Endothelial cell of umbilical vein (primary cell): Measurements from ENCODE around the gene CA4. TPM values are rescaled to one million over a fixed set of nuclear protein-coding genes. Genes with fewer than 3 reads are reported as not detected.

ENCODE experiments used
- BruUV-seq: library from RNA; stranded (reverse); fragments of 400-500 nt; replicated peaks from 2 replicates; lab custom pipeline; 2021; lab: Mats Ljungman, UMichigan
- CTCF ChIA-PET: fragments of 300-600, 350-600 bp; sonication (Branson Sonifier 250); formaldehyde crosslinking; loops from one replicate; lab custom pipeline; 2021; ENCODE audit warnings: antibody characterized with exemption, inconsistent platforms; lab: Charles Lee
- POLR2A ChIA-PET: fragments of 300-600, 350-600 bp; sonication (Branson Sonifier 250); formaldehyde crosslinking; loops from one replicate; lab custom pipeline; 2021; ENCODE audit warnings: antibody characterized with exemption, inconsistent platforms; lab: Charles Lee
- DNase-seq: peaks from one replicate; pipeline ENCODE4 v3.0.0-alpha.2; 2011; ENCODE audit warnings: low read depth, low spot score
- FAIRE-seq: peaks from 2 replicates; lab custom pipeline; 2011; peaks lifted over from hg19 to GRCh38; lab: Jason Lieb, UNC
- H2AFZ ChIP-seq: 2 replicates; pipeline ENCODE4 v1.6.0; 2012; ENCODE audit warnings: low read depth, low read length, control low read depth, inconsistent platforms
- H3K27ac ChIP-seq: 2 replicates; pipeline ENCODE4 v1.5.1; 2011; ENCODE audit warnings: low read depth, mild to moderate bottlenecking, control low read depth, low read length, moderate library complexity; ENCODE audit not compliant: insufficient read depth
- H3K27me3 ChIP-seq, 2 experiments: 2 replicates each; pipeline versions ENCODE4 v1.6.0 to v1.6.1; 2011; ENCODE audit warnings: low read length in 2 of 2, mixed read lengths in 1 of 2; ENCODE audit not compliant: control insufficient read depth in 2 of 2, insufficient read depth in 2 of 2
- H3K36me3 ChIP-seq, 2 experiments: 2 replicates in 1 of 2; 3 replicates in 1 of 2; pipeline ENCODE4 v1.5.1; 2011; ENCODE audit warnings: low read length in 2 of 2, mild to moderate bottlenecking in 1 of 2, moderate library complexity in 1 of 2; ENCODE audit not compliant: control insufficient read depth in 2 of 2, insufficient read depth in 2 of 2; ENCODE audit errors: extremely low read depth in 1 of 2
- H3K4me1 ChIP-seq: 3 replicates; pipeline ENCODE4 v1.5.1; 2011; ENCODE audit warnings: mild to moderate bottlenecking, low read length; ENCODE audit not compliant: control insufficient read depth, insufficient read depth; ENCODE audit errors: extremely low read depth
- H3K4me2 ChIP-seq: 2 replicates; pipeline ENCODE4 v1.6.1; 2011; ENCODE audit warnings: low read length, control low read depth, mixed read lengths; ENCODE audit not compliant: insufficient read depth
- H3K4me3 ChIP-seq, 3 experiments: fragments of 200-600 bp in 1 of 3; sonication (generic), shearing (Covaris generic) in 1 of 3; replicated peaks in 1 of 3; 2 replicates each; pipeline ENCODE4 v1.5.1; 2011 to 2016; ENCODE audit warnings: control low read depth in 3 of 3, low read length in 3 of 3, mild to moderate bottlenecking in 2 of 3, inconsistent platforms in 1 of 3, low read depth in 1 of 3, moderate library complexity in 1 of 3; ENCODE audit not compliant: insufficient read depth in 1 of 3
- H3K79me2 ChIP-seq: 2 replicates; pipeline ENCODE4 v1.6.0; 2012; ENCODE audit warnings: low read length, inconsistent platforms; ENCODE audit not compliant: control insufficient read depth, insufficient read depth
- H3K9ac ChIP-seq: replicated peaks from 2 replicates; pipeline ENCODE3; 2011; ENCODE audit warnings: low read length, control low read depth; ENCODE audit not compliant: insufficient read depth; ENCODE audit errors: extremely low read depth
- H3K9me1 ChIP-seq: replicated peaks from 3 replicates; pipeline ENCODE4 v1.6.0; 2011; ENCODE audit warnings: mild to moderate bottlenecking, low read length; ENCODE audit not compliant: control insufficient read depth, insufficient read depth; ENCODE audit errors: extremely low read depth
- H3K9me3 ChIP-seq: replicated peaks from 2 replicates; pipeline ENCODE4 v1.5.1; 2012; ENCODE audit warnings: low read length, inconsistent platforms; ENCODE audit not compliant: control insufficient read depth, insufficient read depth
- H4K20me1 ChIP-seq: replicated peaks from 2 replicates; pipeline ENCODE3; 2011; ENCODE audit warnings: mild to moderate bottlenecking, low read length; ENCODE audit not compliant: control insufficient read depth, insufficient read depth; ENCODE audit errors: extremely low read depth
- CTCF ChIP-seq, 2 donors: IDR thresholded peaks; 1 replicate in 1 of 2; 2 replicates in 1 of 2; pipeline ENCODE4 v1.5.1; 2011; ENCODE audit warnings: low read length in 2 of 2, mild to moderate bottlenecking in 2 of 2, moderate library complexity in 2 of 2, control low read depth in 1 of 2, inconsistent platforms in 1 of 2, low read depth in 1 of 2; ENCODE audit not compliant: insufficient read depth in 1 of 2; ENCODE audit errors: extremely low read depth in 1 of 2
- EZH2 ChIP-seq: IDR thresholded peaks from 2 replicates; pipeline ENCODE4 v1.6.1; 2012; ENCODE audit warnings: borderline replicate concordance, low read depth, mild to moderate bottlenecking, moderate library complexity, low read length, inconsistent platforms; ENCODE audit not compliant: severe bottlenecking
- FOS ChIP-seq: IDR thresholded peaks from 2 replicates; pipeline ENCODE4 v1.6.1; 2011; ENCODE audit warnings: mild to moderate bottlenecking, low read length, moderate library complexity, borderline replicate concordance; ENCODE audit not compliant: insufficient read depth
- GATA2 ChIP-seq: IDR thresholded peaks from 2 replicates; pipeline ENCODE4 v1.7.0; 2011; ENCODE audit warnings: low read depth, mild to moderate bottlenecking, moderate library complexity, mixed read lengths, low read length; ENCODE audit not compliant: insufficient read length, insufficient read depth
- JUN ChIP-seq: IDR thresholded peaks from 2 replicates; pipeline ENCODE4 v1.6.1; 2011; ENCODE audit warnings: borderline replicate concordance, low read depth; ENCODE audit not compliant: insufficient read length, insufficient read depth
- MAX ChIP-seq: IDR thresholded peaks from 2 replicates; pipeline ENCODE4 v1.6.1; 2011; ENCODE audit not compliant: insufficient read depth, insufficient read length
- MYC ChIP-seq: IDR thresholded peaks from one replicate; pipeline ENCODE4 v1.6.1; 2011; ENCODE audit warnings: mild to moderate bottlenecking, low read depth, low read length
- POLR2A ChIP-seq: IDR thresholded peaks from 2 replicates; pipeline ENCODE4 v1.6.1; 2012; ENCODE audit warnings: low read depth, mild to moderate bottlenecking, control low read depth, low read length
- POLR2AphosphoS5 ChIP-seq: IDR thresholded peaks from 2 replicates; pipeline ENCODE4 v1.6.1; 2012; ENCODE audit warnings: low read depth, mild to moderate bottlenecking, control low read depth, low read length, moderate library complexity; ENCODE audit not compliant: insufficient read depth
- dilution Hi-C: fragments of 300-500 bp; cut with MboI; formaldehyde crosslinking; loops from one replicate; pipeline ENCODE4 v1.15.0; 2019; ENCODE audit warnings: low sequenced_read_pairs; ENCODE audit not compliant: extremely low pct_ligation_motif_present
- intact Hi-C: fragments of 100-400 bp; cut with micrococcal nuclease; formaldehyde crosslinking; loops from one replicate; pipeline ENCODE4 v1.10.0; 2022
- polyA plus RNA-seq, 4 experiments: library from polyadenylated mRNA; depleted of rRNA in 3 of 4; stranded (reverse) in 3 of 4; unstranded in 1 of 4; fragments of >200 nt; gene quantifications; 2 replicates each; pipeline versions ENCODE4 v1.2.1 to v1.2.3, GENCODE V29; 2011 to 2012; ENCODE audit warnings: missing spikeins in 1 of 4
- total RNA-seq: library from RNA; stranded (reverse); gene quantifications from 2 replicates; pipeline ENCODE4 v1.2.3, GENCODE V29; 2021

Gene CA4
- total and polyA plus RNA-seq, 2 donors (not counting 3 experiments of a cell fraction or from before 2014, with no cell fraction given), result 0.17 to 0.29 TPM

GRCh38 chr17:60167065-60167741, 17.4 kb downstream of the CA4 start:
- intact Hi-C loops, result no loop called here
- peak; percentile 35 for FAIRE-seq
- H3K4me3 ChIP-seq, result no peak overlapping the region
- ChIA-PET CTCF (interaction anchor here (1.8 kb wide), 1 partner anchor 24 kb away, joined by 6 read pairs; no protein-coding TSS in a partner anchor), POLR2A (no interaction called here)
- H3K9me1 ChIP-seq, result no peaks in the 10 kb centered on the region
- H2AFZ ChIP-seq, result no peak overlapping the region
- H3K4me2 ChIP-seq, result no peak overlapping the region
- H3K4me1 ChIP-seq, result peaks cover 20% of the 10 kb centered on the region
- no peaks in the 10 kb centered on the region for H3K79me2 ChIP-seq
- TF ChIP-seq CTCF (IDR thresholded peaks at IDR 0.05; ENCODE audit: extremely low read depth in 1 of 2, insufficient read depth in 1 of 2, low read depth in 1 of 2, low read length in 2 of 2), result no peak
- no peak for TF ChIP-seq GATA2
- no peak for TF ChIP-seq POLR2AphosphoS5
- no peak for TF ChIP-seq JUN
- TF ChIP-seq MYC, result no peak
- TF ChIP-seq FOS, result no peak
- TF ChIP-seq MAX, result no peak
- no peak for TF ChIP-seq EZH2
- no peak for TF ChIP-seq POLR2A
- DNase-seq, result no peak
- BruUV-seq, result no TSS peak
- no peaks in the 10 kb centered on the region for H3K9me3 ChIP-seq
- no peak overlapping the region for H3K27ac ChIP-seq
- H3K36me3 ChIP-seq, result no peaks in the 10 kb centered on the region
- no peaks in the 10 kb centered on the region for H4K20me1 ChIP-seq
- no peak overlapping the region for H3K9ac ChIP-seq
- no peaks in the 10 kb centered on the region for H3K27me3 ChIP-seq
- dilution Hi-C loops, result no loop called here
